Measurements from ENCODE around the gene SUPT6H. TPM values are rescaled to one million over a fixed set of nuclear protein-coding genes. Genes with fewer than 3 reads are reported as not detected.

The SUPT6H gene
- total and polyA plus RNA-seq, 2 donors (not counting 3 experiments of a cell fraction or from before 2014, with no cell fraction given), result 33.9 to 79.2 TPM

DNA sequence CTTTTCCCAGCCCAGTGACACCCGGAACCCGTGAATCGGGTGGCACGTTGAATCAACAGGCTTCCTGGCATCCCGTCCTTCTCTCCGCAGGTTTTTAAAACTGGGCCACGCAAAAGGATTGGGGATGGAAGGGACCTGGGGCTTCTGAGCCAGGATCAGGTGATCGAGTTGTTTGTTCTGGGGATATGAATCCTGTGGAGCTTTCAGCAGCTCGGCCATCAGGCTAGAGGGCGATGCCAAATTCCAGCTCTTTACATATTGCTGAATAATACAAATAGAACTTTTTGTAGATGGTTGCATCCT is 473 bp downstream of the SUPT6H start:
- peaks cover 71% of the 10 kb centered on the region for H3K79me2 ChIP-seq (ENCODE audit: control insufficient read depth, insufficient read depth, low read length)
- intact Hi-C loops (cut with micrococcal nuclease), result loop anchor here (2.0 to 5.0 kb wide), 2 partner anchors 16 to 50 kb away; partner anchors contain the start of gene PROCA1
- FAIRE-seq (no peak), DNase-seq (ENCODE audit: low read depth, low spot score) (no peak)
- ChIA-PET CTCF (interaction anchor here (0.9 to 4.1 kb wide), 3 partner anchors 9 to 18 kb away, joined by 3 to 49 read pairs (median 13); partner anchors contain the start of gene BLTP2), POLR2A (interaction anchor here (0.7 kb wide), 1 partner anchor 15 kb away, joined by 3 read pairs; no protein-coding TSS in a partner anchor)
- H3K9ac ChIP-seq (replicated peaks; ENCODE audit: extremely low read depth, insufficient read depth, low read length), result peak overlapping the region; percentile 97
- peaks cover 8% of the 10 kb centered on the region for H3K4me1 ChIP-seq (ENCODE audit: control insufficient read depth, extremely low read depth, insufficient read depth, low read length)
- H3K9me3 ChIP-seq (replicated peaks; ENCODE audit: control insufficient read depth, insufficient read depth, low read length), result no peaks in the 10 kb centered on the region
- H3K36me3 ChIP-seq (ENCODE audit: control insufficient read depth in 2 of 2, extremely low read depth in 1 of 2, insufficient read depth in 2 of 2, low read length in 2 of 2), result peaks cover 0 to 2% of the 10 kb centered on the region in 2 experiments
- no peak for TF ChIP-seq JUN (IDR thresholded peaks at IDR 0.05; ENCODE audit: borderline replicate concordance, insufficient read depth, insufficient read length, low read depth)
- TF ChIP-seq FOS (IDR thresholded peaks at IDR 0.05; ENCODE audit: borderline replicate concordance, insufficient read depth, low read length), result no peak
- TF ChIP-seq GATA2 (IDR thresholded peaks at IDR 0.05; ENCODE audit: insufficient read depth, insufficient read length, low read depth, low read length), result no peak
- TF ChIP-seq MAX (IDR thresholded peaks at IDR 0.05; ENCODE audit: insufficient read depth, insufficient read length), result no peak
- TF ChIP-seq POLR2A (IDR thresholded peaks at IDR 0.05; ENCODE audit: low read depth, low read length), result no peak
- TF ChIP-seq, protein P1, sequence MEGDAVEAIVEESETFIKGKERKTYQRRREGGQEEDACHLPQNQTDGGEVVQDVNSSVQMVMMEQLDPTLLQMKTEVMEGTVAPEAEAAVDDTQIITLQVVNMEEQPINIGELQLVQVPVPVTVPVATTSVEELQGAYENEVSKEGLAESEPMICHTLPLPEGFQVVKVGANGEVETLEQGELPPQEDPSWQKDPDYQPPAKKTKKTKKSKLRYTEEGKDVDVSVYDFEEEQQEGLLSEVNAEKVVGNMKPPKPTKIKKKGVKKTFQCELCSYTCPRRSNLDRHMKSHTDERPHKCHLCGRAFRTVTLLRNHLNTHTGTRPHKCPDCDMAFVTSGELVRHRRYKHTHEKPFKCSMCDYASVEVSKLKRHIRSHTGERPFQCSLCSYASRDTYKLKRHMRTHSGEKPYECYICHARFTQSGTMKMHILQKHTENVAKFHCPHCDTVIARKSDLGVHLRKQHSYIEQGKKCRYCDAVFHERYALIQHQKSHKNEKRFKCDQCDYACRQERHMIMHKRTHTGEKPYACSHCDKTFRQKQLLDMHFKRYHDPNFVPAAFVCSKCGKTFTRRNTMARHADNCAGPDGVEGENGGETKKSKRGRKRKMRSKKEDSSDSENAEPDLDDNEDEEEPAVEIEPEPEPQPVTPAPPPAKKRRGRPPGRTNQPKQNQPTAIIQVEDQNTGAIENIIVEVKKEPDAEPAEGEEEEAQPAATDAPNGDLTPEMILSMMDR (IDR thresholded peaks at IDR 0.05; ENCODE audit: extremely low read depth in 1 of 2, insufficient read depth in 1 of 2, low read depth in 1 of 2, low read length in 2 of 2), result no peak
- TF ChIP-seq POLR2AphosphoS5 (IDR thresholded peaks at IDR 0.05; ENCODE audit: insufficient read depth, low read depth, low read length), result no peak
- no peak for TF ChIP-seq EZH2 (IDR thresholded peaks at IDR 0.05; ENCODE audit: borderline replicate concordance, low read depth, low read length, severe bottlenecking)
- TF ChIP-seq MYC (IDR thresholded peaks at IDR 0.05; ENCODE audit: low read depth, low read length), result no peak
- H4K20me1 ChIP-seq (replicated peaks; ENCODE audit: control insufficient read depth, extremely low read depth, insufficient read depth, low read length), result no peaks in the 10 kb centered on the region
- BruUV-seq (replicated peaks), result TSS peak; percentile 37
- no peaks in the 10 kb centered on the region for H3K9me1 ChIP-seq (replicated peaks; ENCODE audit: control insufficient read depth, extremely low read depth, insufficient read depth, low read length)
- dilution Hi-C loops (cut with MboI; ENCODE audit: extremely low pct_ligation_motif_present, low sequenced_read_pairs), result no loop called here
- H3K27me3 ChIP-seq (ENCODE audit: control insufficient read depth in 2 of 2, insufficient read depth in 2 of 2, low read length in 2 of 2), result no peaks in the 10 kb centered on the region
- H3K4me3 ChIP-seq (replicated peaks in 1 of 3; ENCODE audit: insufficient read depth in 1 of 3, low read depth in 1 of 3, low read length in 3 of 3), result peak overlapping the region; percentile 75 to 95 (median 82)
- H2AFZ ChIP-seq (ENCODE audit: low read depth, low read length), result peak overlapping the region; percentile 85
- H3K27ac ChIP-seq (ENCODE audit: insufficient read depth, low read depth, low read length), result peak overlapping the region; percentile 79
- H3K4me2 ChIP-seq (ENCODE audit: insufficient read depth, low read length), result peak overlapping the region; percentile 93

All from endothelial cell of umbilical vein (primary cell).